ENCODE data around the gene KASH5.

Gene KASH5

DNA sequence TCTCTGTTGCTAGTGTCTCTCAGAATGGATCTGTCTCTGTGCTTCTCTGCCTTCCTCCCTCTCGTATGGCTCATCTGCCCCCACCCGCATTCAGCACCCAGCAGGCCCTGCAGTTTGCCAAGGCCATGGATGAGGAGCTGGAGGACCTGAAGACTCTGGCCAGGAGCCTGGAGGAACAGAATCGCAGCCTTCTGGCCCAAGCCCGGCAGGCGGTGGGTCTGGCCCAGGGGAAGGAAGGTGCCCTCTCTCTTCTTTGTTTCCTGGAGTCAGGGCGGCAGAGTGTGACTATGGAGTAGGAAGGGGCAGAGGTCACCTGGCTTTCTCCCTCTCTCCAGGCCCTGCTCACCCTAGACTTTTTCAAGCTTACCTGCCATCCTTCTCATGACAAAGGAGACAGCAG, 10.9 kb downstream of the KASH5 start:
- no peaks in the 10 kb centered on the region for H3K9me3 Mint-ChIP-seq
- H3K27me3 Mint-ChIP-seq (ENCODE audit: low read depth) = peaks cover 10% of the 10 kb centered on the region
- no peaks in the 10 kb centered on the region for H3K36me3 Mint-ChIP-seq (ENCODE audit: low read depth)
- no peak overlapping the region for H3K4me3 Mint-ChIP-seq
- peaks cover 11% of the 10 kb centered on the region for H3K4me1 Mint-ChIP-seq (ENCODE audit: low read depth)
- H3K27ac Mint-ChIP-seq = no peak overlapping the region

DNA sequence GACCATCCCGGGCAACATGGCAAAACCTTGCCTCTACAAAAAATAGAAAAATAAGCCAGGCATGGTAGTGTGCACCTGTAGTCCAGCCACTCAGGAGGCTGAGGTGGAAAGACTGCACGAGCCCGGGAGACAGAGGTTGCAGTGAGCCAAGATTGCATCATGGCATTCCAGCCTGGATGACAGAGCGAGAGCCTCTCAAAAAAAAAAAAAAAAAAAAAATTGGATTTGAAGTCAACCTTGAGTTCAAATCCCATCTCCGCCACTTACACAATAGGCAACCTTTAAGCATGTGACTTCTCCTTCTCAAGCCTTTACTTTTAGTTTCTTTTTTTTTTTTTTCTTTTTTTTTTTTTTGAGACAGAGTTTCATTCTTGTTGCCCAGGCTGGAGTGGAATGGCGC, 12.0 kb downstream of the KASH5 start:
- H3K4me3 Mint-ChIP-seq = no peak overlapping the region
- H3K4me1 Mint-ChIP-seq (ENCODE audit: low read depth) = peaks cover 11% of the 10 kb centered on the region
- no peak overlapping the region for H3K27ac Mint-ChIP-seq
- peaks cover 10% of the 10 kb centered on the region for H3K27me3 Mint-ChIP-seq (ENCODE audit: low read depth)
- H3K9me3 Mint-ChIP-seq = no peaks in the 10 kb centered on the region
- no peaks in the 10 kb centered on the region for H3K36me3 Mint-ChIP-seq (ENCODE audit: low read depth)

DNA sequence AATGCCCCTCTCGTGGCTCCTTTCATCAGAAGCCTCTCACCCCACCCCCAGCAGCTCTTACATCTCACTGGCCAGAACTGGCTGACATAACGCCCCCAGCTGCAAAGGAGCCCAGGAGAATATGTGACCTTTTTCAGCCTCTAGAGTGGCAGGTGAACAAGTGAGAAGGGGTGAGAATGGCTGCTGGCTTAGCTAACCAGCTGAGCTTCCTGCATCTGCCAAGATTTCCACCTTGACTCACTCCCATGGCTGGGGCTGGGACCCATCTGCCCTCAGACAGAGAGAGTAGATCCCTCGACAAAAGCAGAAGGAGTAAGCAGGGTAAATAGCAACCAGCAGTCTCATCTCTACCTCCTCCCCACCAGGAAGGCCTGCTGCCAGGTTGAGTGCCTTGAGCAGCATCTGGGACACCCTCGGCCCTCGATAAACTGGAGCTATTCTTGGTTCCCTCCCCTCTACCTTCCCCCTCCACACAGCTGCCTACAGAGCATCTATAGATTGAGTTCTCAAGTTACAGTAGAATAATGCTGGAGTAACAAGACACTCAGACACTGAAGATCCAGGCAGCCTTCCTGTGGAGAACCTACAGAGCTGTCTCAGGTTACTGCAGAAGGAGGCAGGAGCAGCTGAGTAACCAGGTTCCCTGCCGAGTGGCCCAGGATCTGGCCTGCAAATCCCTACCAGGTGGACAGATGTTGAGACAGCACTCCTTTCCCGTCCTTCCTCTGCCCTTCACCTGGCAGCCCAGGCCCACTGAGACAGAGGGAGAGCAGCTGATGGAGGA, 15.5 kb downstream of the KASH5 start:
- Mint-ChIP-seq H3K4me1 (ENCODE audit: low read depth) (peaks cover 17% of the 10 kb centered on the region), H3K27ac (peak overlapping the region; percentile 39), H3K36me3 (ENCODE audit: low read depth) (no peaks in the 10 kb centered on the region), H3K9me3 (no peaks in the 10 kb centered on the region), H3K27me3 (ENCODE audit: low read depth) (peaks cover 2% of the 10 kb centered on the region), H3K4me3 (no peak overlapping the region)

DNA sequence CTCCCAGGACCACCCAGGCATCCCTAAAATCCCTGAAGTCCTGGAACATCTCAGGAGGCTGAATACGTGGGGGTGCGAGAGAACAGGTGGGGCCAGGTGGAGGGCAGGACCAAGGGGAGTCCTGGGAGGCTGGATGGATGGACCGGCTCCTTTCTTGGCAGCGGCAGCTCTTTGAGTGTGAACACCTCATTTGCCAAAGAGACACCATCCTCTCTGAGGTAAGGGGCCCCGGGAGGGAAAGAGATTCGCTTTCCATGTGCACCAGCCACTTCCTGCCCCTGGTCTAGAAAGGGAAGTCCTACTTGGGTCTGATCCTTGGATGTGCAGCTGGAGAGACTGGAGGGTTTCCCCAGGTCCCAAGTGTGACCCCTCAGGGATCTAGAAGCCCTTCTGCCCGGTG, 19.0 kb downstream of the KASH5 start:
- Mint-ChIP-seq H3K27me3 (ENCODE audit: low read depth) (no peaks in the 10 kb centered on the region), H3K4me3 (no peak overlapping the region)

DNA sequence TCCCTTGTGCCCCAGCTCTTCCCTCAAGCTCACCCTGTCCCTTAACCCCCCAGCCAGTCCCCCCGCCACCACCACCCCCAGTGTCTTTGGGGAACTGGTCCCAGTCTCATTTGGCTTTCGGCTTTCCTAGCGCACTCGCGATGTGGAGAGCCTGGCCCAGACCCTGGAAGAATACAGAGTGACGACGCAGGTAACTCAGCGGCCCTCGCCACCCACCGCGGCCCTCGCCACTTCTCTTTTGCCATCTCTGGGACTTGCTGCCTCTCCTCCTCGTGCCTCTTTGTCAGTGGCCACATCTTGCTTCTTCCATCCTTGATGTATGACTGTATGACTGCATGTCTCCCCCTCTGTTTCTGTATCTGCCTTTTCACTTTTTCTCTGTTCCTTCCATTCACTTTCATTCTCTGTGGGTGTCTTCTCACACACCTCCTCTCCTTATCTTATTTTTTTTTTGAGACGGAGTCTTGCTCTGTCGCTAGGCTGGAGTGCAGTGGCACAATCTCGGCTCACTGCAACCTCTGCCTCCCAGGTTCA, 19.5 kb downstream of the KASH5 start:
- Mint-ChIP-seq H3K27ac (no peak overlapping the region), H3K36me3 (ENCODE audit: low read depth) (no peaks in the 10 kb centered on the region), H3K9me3 (no peaks in the 10 kb centered on the region), H3K4me1 (ENCODE audit: low read depth) (peaks cover 39% of the 10 kb centered on the region), H3K27me3 (ENCODE audit: low read depth) (no peaks in the 10 kb centered on the region), H3K4me3 (no peak overlapping the region)

More for the DNA sequence above, 19.0 kb downstream of the KASH5 start:
- Mint-ChIP-seq H3K9me3 (no peaks in the 10 kb centered on the region), H3K36me3 (ENCODE audit: low read depth) (no peaks in the 10 kb centered on the region), H3K4me1 (ENCODE audit: low read depth) (peaks cover 37% of the 10 kb centered on the region), H3K27ac (no peak overlapping the region)

DNA sequence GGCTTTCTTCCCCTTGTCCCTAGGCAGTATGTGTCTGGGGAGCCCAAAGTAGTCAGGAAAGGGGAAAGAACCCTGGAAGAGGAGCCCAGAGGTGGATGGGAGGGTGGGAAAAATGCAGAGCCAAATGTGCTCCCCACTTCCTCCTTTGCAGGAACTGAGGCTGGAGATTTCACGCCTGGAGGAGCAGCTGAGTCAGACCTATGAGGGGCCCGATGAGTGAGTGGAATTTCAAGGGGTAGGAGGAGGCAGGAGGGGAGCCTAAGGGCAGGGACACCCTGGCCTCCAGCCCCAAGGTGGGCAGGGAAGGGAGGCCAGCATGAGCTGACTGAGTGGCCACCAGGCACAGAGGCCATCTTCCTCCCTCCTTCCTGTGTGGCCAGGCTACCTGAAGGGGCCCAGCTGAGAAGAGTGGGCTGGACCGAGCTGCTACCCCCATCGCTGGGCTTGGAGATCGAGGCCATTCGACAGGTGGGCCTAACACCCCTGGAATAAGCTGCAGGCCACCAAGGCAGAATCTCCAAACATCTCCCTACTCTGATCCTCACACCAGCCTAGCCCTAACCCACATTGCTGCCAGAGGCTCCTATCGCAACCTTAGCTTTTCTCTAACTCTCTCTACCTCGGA, 20.9 kb downstream of the KASH5 start:
- no peaks in the 10 kb centered on the region for H3K36me3 Mint-ChIP-seq (ENCODE audit: low read depth)
- no peaks in the 10 kb centered on the region for H3K27me3 Mint-ChIP-seq (ENCODE audit: low read depth)
- H3K4me3 Mint-ChIP-seq = peak overlapping the region; percentile 62
- peak overlapping the region; percentile 66 for H3K27ac Mint-ChIP-seq
- H3K9me3 Mint-ChIP-seq = no peaks in the 10 kb centered on the region
- H3K4me1 Mint-ChIP-seq (ENCODE audit: low read depth) = peaks cover 39% of the 10 kb centered on the region

DNA sequence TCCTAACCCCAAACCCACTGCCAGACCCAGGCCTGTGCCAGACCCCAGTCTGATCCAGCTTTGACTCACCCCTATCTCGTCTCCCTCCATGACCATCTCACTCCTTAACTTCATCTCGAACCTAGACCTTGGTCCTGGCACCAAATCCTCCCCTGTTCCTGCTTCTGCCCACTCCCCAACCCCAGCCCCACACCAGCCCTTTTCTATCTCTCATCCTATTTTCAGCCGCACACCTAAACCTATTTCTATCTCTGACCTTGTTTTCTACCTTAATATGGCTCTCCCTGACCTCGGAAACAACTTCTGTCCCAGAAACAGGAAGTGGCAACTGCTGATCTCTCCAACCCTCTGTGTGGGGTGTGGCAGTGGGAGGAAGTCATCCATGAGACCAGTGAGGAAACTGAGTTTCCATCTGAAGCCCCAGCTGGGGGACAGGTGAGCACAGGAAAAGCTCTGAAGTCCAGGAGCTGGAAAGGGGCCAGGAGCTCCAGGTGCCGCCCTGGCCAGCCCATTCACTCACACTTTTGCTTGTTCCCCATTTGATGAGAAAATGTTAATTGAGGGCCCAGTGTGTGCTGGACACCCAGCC, 21.5 kb downstream of the KASH5 start:
- peaks cover 39% of the 10 kb centered on the region for H3K4me1 Mint-ChIP-seq (ENCODE audit: low read depth)
- H3K36me3 Mint-ChIP-seq (ENCODE audit: low read depth) = no peaks in the 10 kb centered on the region
- H3K9me3 Mint-ChIP-seq = no peaks in the 10 kb centered on the region
- peak overlapping the region; percentile 62 for H3K4me3 Mint-ChIP-seq
- peak overlapping the region; percentile 66 for H3K27ac Mint-ChIP-seq
- no peaks in the 10 kb centered on the region for H3K27me3 Mint-ChIP-seq (ENCODE audit: low read depth)

DNA sequence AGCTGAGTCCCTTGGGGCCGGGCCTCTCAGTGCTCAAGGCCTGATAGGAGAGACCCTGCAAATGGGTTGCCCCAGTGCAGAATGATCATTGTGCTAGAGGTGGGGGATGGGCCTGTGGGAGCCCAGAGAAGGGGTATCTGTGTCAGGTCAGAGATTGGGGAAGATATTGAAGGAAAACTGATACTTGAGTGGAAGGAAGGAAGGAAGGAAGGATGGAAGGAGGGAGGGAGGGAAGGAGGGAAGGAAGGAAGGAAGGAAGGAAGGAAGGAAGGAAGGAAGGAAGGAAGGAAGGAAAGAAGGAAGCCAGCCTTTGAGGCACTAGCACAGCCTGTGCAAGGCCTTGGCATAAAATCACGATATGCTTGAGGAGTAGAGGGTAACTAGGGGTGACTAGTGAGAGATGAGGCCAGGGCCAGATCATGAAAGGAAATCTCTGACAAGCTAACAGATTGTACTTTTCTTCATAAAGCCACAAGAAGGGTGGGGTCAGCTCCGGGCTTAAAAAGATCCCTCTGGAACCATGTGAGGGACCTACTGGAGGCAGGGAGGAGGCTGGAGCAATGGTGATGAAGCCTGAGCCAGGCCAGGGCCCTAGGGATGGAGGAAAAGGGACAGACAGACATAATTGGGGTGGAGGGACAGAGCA, 23.8 kb downstream of the KASH5 start:
- H3K27ac Mint-ChIP-seq = peak overlapping the region; percentile 10
- no peaks in the 10 kb centered on the region for H3K36me3 Mint-ChIP-seq (ENCODE audit: low read depth)
- peaks cover 39% of the 10 kb centered on the region for H3K4me1 Mint-ChIP-seq (ENCODE audit: low read depth)
- peaks cover 7% of the 10 kb centered on the region for H3K27me3 Mint-ChIP-seq (ENCODE audit: low read depth)
- H3K4me3 Mint-ChIP-seq = no peak overlapping the region
- H3K9me3 Mint-ChIP-seq = no peaks in the 10 kb centered on the region

DNA sequence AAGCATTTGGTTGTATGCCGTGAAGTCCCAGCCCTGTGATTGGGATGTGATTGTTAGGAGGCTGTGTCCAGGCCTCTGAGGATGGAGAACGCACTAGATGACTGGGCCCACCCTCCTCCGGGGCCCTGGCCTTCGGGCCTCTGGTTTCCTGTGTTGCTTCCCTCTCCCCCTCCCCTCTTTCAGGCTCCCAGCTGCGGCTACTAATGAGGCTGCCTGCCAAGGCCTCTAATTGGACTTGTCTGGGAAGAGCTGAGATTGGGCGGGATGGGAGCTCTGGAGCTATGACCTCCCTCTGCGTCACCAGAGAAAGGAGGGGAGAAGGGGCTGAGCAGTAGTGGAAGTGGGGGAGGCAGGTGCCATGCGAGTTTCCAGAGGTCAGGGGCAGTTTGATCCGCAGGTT, 25.3 kb downstream of the KASH5 start:
- H3K4me3 Mint-ChIP-seq = no peak overlapping the region
- H3K27me3 Mint-ChIP-seq (ENCODE audit: low read depth) = peaks cover 19% of the 10 kb centered on the region
- no peaks in the 10 kb centered on the region for H3K36me3 Mint-ChIP-seq (ENCODE audit: low read depth)
- no peaks in the 10 kb centered on the region for H3K9me3 Mint-ChIP-seq
- H3K4me1 Mint-ChIP-seq (ENCODE audit: low read depth) = peaks cover 32% of the 10 kb centered on the region
- no peak overlapping the region for H3K27ac Mint-ChIP-seq

DNA sequence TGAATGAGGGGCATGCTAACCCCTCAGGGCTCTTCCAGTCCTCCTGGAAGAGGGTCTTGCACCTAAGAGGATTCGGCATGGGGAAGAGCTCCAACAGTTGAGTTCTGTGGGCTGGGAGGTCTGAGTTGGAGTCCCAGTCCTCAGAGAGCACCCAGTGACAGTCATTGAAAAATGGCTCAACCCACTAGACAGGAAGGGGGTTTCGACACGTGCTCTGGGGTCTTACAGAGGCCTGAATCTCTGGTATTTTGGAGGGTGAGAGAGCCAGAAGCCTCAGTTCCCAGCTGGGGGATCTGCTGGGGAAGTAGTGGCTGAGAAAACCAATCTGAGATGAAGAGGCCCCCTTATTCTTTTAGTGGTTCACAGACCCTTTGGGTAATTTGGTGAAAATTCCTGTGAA, 26.2 kb downstream of the KASH5 start:
- Mint-ChIP-seq H3K27ac (no peak overlapping the region), H3K27me3 (ENCODE audit: low read depth) (peaks cover 26% of the 10 kb centered on the region), H3K4me3 (no peak overlapping the region), H3K9me3 (no peaks in the 10 kb centered on the region), H3K4me1 (ENCODE audit: low read depth) (peaks cover 25% of the 10 kb centered on the region), H3K36me3 (ENCODE audit: low read depth) (no peaks in the 10 kb centered on the region)

DNA sequence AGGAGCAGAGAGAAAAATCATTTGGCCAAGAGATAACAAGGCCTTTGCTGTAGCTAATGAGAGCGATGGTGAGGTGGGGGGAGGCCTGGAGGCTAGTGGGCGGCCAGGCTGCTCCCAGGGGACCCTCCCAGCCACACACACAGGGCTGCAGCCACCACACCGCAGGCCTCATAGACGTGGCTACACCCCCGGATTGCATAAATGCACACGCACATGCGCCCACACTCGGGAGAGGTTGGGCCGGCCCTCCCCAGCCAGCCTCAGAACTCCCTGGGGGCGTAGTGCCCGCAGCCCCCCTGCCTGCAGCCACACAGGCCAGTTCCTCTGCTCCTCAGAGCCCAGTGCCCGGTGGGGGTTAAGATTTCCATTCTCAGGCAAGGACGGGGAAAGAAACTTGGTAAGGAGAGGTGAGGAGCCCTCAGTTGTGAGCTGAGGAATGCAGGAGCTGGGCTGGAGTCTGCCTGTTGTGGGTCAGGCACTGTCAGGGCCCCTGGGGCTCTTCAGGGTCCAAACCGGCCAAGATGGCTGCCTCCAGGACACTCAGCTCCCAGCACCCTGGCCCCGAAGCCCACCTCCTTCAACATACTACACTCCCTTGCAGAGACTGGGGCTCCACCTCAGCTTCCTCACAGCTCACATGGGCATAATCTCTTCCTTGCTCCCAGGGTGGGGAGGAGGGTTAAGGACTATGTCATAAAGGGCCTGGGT, 27.2 kb downstream of the KASH5 start:
- no peaks in the 10 kb centered on the region for H3K9me3 Mint-ChIP-seq
- peaks cover 36% of the 10 kb centered on the region for H3K27me3 Mint-ChIP-seq (ENCODE audit: low read depth)
- no peak overlapping the region for H3K27ac Mint-ChIP-seq
- H3K4me3 Mint-ChIP-seq = no peak overlapping the region
- H3K36me3 Mint-ChIP-seq (ENCODE audit: low read depth) = no peaks in the 10 kb centered on the region
- peaks cover 15% of the 10 kb centered on the region for H3K4me1 Mint-ChIP-seq (ENCODE audit: low read depth)

DNA sequence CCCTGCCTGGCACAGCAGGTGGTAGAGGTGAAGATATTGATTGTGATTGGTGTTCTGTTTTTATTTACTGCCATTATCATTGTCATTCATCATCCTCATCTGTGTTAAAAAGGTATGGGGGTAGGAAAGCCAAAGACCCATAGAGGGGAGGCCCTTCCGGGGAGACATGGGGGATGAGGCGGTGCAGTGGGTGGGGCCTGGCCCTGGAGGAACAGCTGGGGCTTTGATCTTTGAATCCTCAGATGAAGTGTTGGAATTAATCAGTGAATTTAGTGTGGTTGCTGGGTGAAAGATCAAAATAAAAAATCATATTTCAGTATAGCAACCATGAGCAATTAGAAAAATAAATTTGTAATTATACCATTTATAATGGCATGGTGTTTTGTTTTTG, 27.8 kb downstream of the KASH5 start:
- H3K36me3 Mint-ChIP-seq (ENCODE audit: low read depth) = no peaks in the 10 kb centered on the region
- H3K4me1 Mint-ChIP-seq (ENCODE audit: low read depth) = peaks cover 17% of the 10 kb centered on the region
- H3K27ac Mint-ChIP-seq = no peak overlapping the region
- H3K27me3 Mint-ChIP-seq (ENCODE audit: low read depth) = peaks cover 42% of the 10 kb centered on the region
- H3K9me3 Mint-ChIP-seq = no peaks in the 10 kb centered on the region
- no peak overlapping the region for H3K4me3 Mint-ChIP-seq

DNA sequence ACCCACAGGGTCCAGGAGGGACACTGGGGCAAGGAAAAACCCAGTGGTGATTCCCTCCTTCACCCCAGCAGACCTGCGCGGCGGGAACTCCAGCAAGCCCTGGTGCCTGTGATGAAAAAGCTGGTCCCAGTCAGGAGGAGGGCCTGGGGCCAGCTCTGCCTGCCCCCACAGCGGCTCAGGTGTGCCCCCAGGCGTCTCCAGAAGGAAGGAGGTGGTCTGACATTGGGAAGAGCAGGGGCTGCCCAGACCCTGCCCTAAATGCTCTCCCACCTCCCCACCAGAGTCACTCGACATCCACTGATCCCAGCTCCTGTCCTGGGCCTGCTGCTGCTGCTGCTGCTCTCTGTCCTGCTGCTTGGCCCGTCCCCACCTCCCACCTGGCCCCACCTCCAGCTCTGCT, 29.0 kb downstream of the KASH5 start:
- Mint-ChIP-seq H3K27ac (no peak overlapping the region), H3K36me3 (ENCODE audit: low read depth) (no peaks in the 10 kb centered on the region), H3K4me1 (ENCODE audit: low read depth) (peaks cover 13% of the 10 kb centered on the region), H3K4me3 (no peak overlapping the region), H3K9me3 (no peaks in the 10 kb centered on the region), H3K27me3 (ENCODE audit: low read depth) (peaks cover 55% of the 10 kb centered on the region)

DNA sequence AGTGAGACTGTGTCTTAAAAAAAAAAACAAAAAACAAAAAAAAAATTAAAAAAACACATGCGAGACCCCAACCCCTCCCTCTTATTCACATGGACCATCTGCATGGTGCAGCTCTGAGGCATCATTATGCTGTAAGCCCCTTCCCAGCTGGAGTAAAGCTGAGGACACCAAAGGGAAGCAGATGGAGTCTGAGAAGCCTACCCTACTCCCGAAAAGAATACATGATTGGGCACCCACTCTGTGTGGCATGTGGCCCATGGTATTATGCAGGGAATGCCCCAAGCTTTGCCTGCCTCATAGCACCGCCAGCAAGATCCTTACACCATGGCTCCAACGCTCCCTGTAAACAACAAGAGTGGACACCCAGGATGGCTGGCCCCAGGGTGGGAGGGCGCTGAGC, 30.5 kb downstream of the KASH5 start:
- peaks cover under 1% of the 10 kb centered on the region for H3K36me3 Mint-ChIP-seq (ENCODE audit: low read depth)
- H3K4me1 Mint-ChIP-seq (ENCODE audit: low read depth) = peaks cover 17% of the 10 kb centered on the region
- H3K9me3 Mint-ChIP-seq = no peaks in the 10 kb centered on the region
- H3K4me3 Mint-ChIP-seq = no peak overlapping the region
- H3K27ac Mint-ChIP-seq = no peak overlapping the region
- H3K27me3 Mint-ChIP-seq (ENCODE audit: low read depth) = peaks cover 66% of the 10 kb centered on the region
